ENCODE measurements around the gene DOCK11. TPM values are rescaled to one million over a fixed set of nuclear protein-coding genes. Genes with fewer than 3 reads are reported as not detected.

Gene DOCK11
- total and polyA plus RNA-seq, 3 experiments from 2014 or later = 37.8 to 50.1 (median 49.4) TPM

DNA sequence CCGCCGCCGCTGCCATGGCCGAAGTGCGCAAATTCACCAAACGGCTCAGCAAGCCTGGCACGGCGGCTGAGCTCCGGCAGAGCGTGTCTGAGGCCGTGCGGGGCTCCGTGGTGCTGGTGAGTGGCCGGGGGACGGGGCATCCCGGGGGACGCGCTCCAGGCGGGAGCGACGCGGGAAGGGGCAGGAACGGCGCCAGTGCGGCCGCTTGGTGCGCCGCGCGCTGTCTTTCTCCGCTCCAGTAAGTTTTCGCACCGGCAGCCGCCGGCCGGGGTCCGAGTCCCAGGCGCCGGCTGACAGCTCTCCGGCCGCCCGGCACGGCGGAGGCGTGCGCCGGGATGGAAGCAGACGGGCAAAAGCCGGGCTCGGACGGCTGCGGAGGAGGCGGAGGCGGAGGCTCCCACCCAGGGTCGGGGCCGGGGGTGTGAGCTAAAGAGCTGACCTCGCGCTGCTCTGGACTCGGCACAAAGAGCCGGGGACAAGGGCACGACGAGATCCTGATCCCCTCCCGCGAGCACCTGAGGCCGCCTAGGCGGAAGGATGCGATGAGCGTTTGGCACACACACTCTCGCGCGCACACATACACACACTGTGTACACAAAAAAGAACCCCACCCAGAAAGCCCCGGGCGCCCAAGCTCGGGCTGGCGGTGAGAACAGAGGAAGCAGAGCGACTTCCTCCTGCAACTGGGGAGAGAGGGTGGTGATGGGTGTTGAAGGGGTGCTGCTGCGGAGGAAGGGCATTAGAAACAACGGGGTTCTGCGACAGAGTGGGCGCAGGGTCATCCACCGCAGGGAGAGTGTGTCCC lies 545 bp downstream of the DOCK11 start:
- Histone ChIP-seq H3K27ac (ENCODE audit: low read depth, low read length) (peak overlapping the region; percentile 90), H3K36me3 (ENCODE audit: insufficient read depth, low read length) (no peaks in the 10 kb centered on the region), H3K9me3 (ENCODE audit: low read length) (no peaks in the 10 kb centered on the region), H3K4me3 (ENCODE audit: low read length) (peak overlapping the region; percentile 84), H3K27me3 (ENCODE audit: insufficient read depth, low read length, poor library complexity, severe bottlenecking) (no peaks in the 10 kb centered on the region), H3K4me1 (ENCODE audit: insufficient read depth, low read length) (peaks cover 32% of the 10 kb centered on the region)
- peaks cover 0 to 13% (median 2%) of the 10 kb centered on the region in 3 donors for H3K36me3 Mint-ChIP-seq
- peak; percentile 65 to 89 (median 79) for DNase-seq
- H3K4me3 Mint-ChIP-seq = peak overlapping the region; percentile 96 to 99 (median 99)
- POLR2A ChIA-PET = interaction anchor here (0.9 to 3.6 kb wide), 9 partner anchors 13 to 151 kb away, joined by 3 to 33 read pairs (median 8); partner anchors contain the start of gene WDR44
- H3K4me1 Mint-ChIP-seq = peaks cover 21 to 30% (median 29%) of the 10 kb centered on the region in 3 donors
- CTCF ChIA-PET = interaction anchor here (0.9 to 3.0 kb wide), 9 partner anchors 9 to 145 kb away, joined by 3 to 15 read pairs (median 3); no protein-coding TSS in a partner anchor
- no peaks in the 10 kb centered on the region for H3K27me3 Mint-ChIP-seq
- peak overlapping the region; percentile 95 to 99 (median 98) for H3K27ac Mint-ChIP-seq
- H3K9me3 Mint-ChIP-seq = no peaks in the 10 kb centered on the region

DNA sequence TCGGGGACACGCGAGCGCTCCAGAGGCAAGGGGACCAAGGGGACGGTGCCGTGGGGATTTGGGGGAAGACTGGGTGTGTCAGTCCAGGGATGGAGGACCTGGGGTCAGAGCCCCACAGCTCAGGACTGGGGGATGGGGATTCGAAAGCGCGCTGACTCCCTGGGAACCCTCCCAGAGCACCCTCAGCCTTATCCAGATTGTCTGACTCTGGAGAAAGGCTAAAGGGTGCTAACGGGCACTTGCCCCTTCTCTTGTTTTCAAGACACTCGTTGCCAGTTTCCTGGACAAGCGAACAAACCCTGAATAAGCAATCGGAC lies 1.1 kb downstream of the DOCK11 start:
- H3K36me3 Mint-ChIP-seq = peaks cover 0 to 13% (median 2%) of the 10 kb centered on the region in 3 donors
- no peaks in the 10 kb centered on the region for H3K36me3 ChIP-seq (ENCODE audit: insufficient read depth, low read length)
- peaks cover 36% of the 10 kb centered on the region for H3K4me1 ChIP-seq (ENCODE audit: insufficient read depth, low read length)
- no peaks in the 10 kb centered on the region for H3K27me3 ChIP-seq (ENCODE audit: insufficient read depth, low read length, poor library complexity, severe bottlenecking)
- H3K4me3 ChIP-seq (ENCODE audit: low read length) = peak overlapping the region; percentile 84
- ChIA-PET CTCF (interaction anchor here (0.9 to 3.0 kb wide), 6 partner anchors 30 to 144 kb away, joined by 3 to 15 read pairs (median 6); no protein-coding TSS in a partner anchor), POLR2A (interaction anchor here (0.9 to 3.6 kb wide), 7 partner anchors 26 to 71 kb away, joined by 3 to 33 read pairs (median 9); no protein-coding TSS in a partner anchor)
- no peaks in the 10 kb centered on the region for H3K9me3 ChIP-seq (ENCODE audit: low read length)
- DNase-seq = no peak
- peak overlapping the region; percentile 90 for H3K27ac ChIP-seq (ENCODE audit: low read depth, low read length)
- H3K9me3 Mint-ChIP-seq = no peaks in the 10 kb centered on the region
- H3K4me1 Mint-ChIP-seq = peaks cover 21 to 34% (median 30%) of the 10 kb centered on the region in 3 donors
- peak overlapping the region; percentile 96 to 99 (median 99) for H3K4me3 Mint-ChIP-seq
- H3K27ac Mint-ChIP-seq = peak overlapping the region; percentile 95 to 99 (median 98)
- no peaks in the 10 kb centered on the region for H3K27me3 Mint-ChIP-seq

DNA sequence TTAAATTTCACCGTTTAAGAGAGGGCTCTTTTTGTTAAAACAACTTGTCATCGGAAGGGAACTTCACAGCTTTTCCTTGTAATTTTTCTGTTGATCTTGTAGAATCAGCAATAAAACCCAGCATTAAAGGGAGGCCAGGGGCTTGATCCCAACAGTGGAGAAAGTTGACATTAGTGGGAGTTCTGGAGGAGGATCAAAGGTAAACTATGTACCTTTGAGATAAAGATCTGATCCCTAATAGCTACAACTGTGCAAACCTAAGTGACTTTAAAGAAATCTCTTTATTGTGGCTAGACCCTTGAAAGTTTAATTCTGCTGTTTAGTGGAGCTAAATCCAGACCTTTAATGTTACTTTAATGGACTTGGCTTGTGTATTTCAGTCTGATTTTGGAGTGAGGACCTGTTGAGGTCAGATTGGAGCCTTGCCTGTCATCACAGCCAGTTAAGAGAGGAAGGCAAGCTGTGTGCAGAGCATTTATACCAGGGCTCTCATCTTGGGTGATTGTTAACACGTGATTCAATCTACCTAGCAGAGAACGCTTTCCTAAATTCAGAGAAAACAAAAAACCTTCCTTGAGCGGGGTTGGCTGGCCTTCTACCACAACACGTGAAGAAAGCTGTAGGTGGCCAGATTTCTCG lies 1.7 kb downstream of the DOCK11 start:
- peaks cover 42% of the 10 kb centered on the region for H3K4me1 ChIP-seq (ENCODE audit: insufficient read depth, low read length)
- H3K9me3 ChIP-seq (ENCODE audit: low read length) = no peaks in the 10 kb centered on the region
- peaks cover 0 to 2% of the 10 kb centered on the region in 2 donors for H3K27me3 Mint-ChIP-seq
- no peaks in the 10 kb centered on the region for H3K36me3 ChIP-seq (ENCODE audit: insufficient read depth, low read length)
- H3K4me3 ChIP-seq (ENCODE audit: low read length) = peak overlapping the region; percentile 84
- peak overlapping the region; percentile 96 to 99 (median 99) for H3K4me3 Mint-ChIP-seq
- peak overlapping the region; percentile 90 for H3K27ac ChIP-seq (ENCODE audit: low read depth, low read length)
- H3K27me3 ChIP-seq (ENCODE audit: insufficient read depth, low read length, poor library complexity, severe bottlenecking) = no peaks in the 10 kb centered on the region
- H3K9me3 Mint-ChIP-seq = no peaks in the 10 kb centered on the region
- ChIA-PET POLR2A (interaction anchor here (0.6 to 3.6 kb wide), 6 partner anchors 26 to 38 kb away, joined by 3 to 33 read pairs (median 16); no protein-coding TSS in a partner anchor), CTCF (interaction anchor here (1.8 to 3.0 kb wide), 4 partner anchors 31 to 104 kb away, joined by 4 to 15 read pairs (median 10); no protein-coding TSS in a partner anchor)
- peaks cover 0 to 18% (median 2%) of the 10 kb centered on the region in 3 donors for H3K36me3 Mint-ChIP-seq
- DNase-seq = peak in 1 of 5 donors; percentile 50
- H3K4me1 Mint-ChIP-seq = peaks cover 27 to 40% (median 36%) of the 10 kb centered on the region in 3 donors
- peak overlapping the region; percentile 95 to 99 (median 98) for H3K27ac Mint-ChIP-seq

DNA sequence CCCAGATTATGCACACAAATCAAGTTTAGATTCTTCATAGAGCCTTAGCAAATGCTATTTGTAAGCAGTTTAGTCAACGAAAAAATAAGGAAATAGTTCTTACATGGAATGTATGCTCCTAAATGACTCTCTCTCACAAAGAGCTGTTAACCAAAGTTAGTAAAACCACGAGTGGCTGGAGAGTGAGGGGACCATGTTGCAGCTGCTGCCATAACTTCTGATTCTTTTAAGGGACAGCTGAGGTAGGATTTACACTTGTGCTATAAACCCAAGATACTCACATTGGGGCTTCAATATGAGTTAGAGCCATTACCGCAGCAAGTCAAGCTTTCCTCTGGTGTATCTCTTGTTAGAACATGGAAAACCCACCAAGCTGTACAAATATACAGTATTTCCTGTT lies 2.7 kb downstream of the DOCK11 start:
- Mint-ChIP-seq H3K27ac (peak overlapping the region; percentile 38 to 99 (median 95)), H3K4me1 (peaks cover 36 to 50% (median 45%) of the 10 kb centered on the region in 3 donors), H3K36me3 (peaks cover 0 to 19% (median 2%) of the 10 kb centered on the region in 3 donors), H3K9me3 (no peaks in the 10 kb centered on the region), H3K4me3 (peak overlapping the region; percentile 96 to 99 (median 99)), H3K27me3 (peaks cover 0 to 4% of the 10 kb centered on the region in 2 donors)
- Histone ChIP-seq H3K27ac (ENCODE audit: low read depth, low read length) (no peak overlapping the region), H3K4me1 (ENCODE audit: insufficient read depth, low read length) (peaks cover 52% of the 10 kb centered on the region), H3K4me3 (ENCODE audit: low read length) (no peak overlapping the region), H3K27me3 (ENCODE audit: insufficient read depth, low read length, poor library complexity, severe bottlenecking) (no peaks in the 10 kb centered on the region), H3K9me3 (ENCODE audit: low read length) (no peaks in the 10 kb centered on the region), H3K36me3 (ENCODE audit: insufficient read depth, low read length) (no peaks in the 10 kb centered on the region)
- ChIA-PET POLR2A (interaction anchor here (3.4 to 3.6 kb wide), 2 partner anchors 25 to 33 kb away, joined by 24 to 26 read pairs; no protein-coding TSS in a partner anchor), CTCF (interaction anchor here (1.8 kb wide), 1 partner anchor 31 kb away, joined by 7 read pairs; no protein-coding TSS in a partner anchor)
- no peak for DNase-seq

DNA sequence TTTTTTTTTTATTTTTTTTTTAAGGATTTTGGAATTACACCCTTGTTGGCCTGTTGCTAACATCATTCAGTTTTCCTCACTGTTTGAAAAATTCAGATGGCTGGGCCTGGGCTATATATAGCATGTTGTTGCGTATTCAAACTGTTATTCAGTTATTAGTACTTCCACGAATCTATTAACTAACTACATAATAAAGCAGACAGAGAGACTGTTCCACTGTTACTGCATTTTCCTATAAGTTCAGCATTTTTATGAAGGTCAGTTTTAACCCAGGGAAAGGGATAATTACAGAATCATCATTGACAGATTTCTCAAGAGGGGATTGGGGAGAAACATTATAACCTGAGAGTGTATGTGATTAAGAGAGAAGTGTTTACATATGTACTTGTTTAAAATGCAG lies 3.1 kb downstream of the DOCK11 start:
- H3K9me3 ChIP-seq (ENCODE audit: low read length) = no peaks in the 10 kb centered on the region
- ChIA-PET CTCF (interaction anchor here (1.8 kb wide), 1 partner anchor 30 kb away, joined by 7 read pairs; no protein-coding TSS in a partner anchor), POLR2A (no interaction called here)
- Mint-ChIP-seq H3K9me3 (no peaks in the 10 kb centered on the region), H3K4me3 (peak overlapping the region in 5 of 7 donors; percentile 9 to 98 (median 28)), H3K4me1 (peaks cover 40 to 54% (median 49%) of the 10 kb centered on the region in 3 donors), H3K36me3 (peaks cover 0 to 19% (median 2%) of the 10 kb centered on the region in 3 donors), H3K27ac (peak overlapping the region in 6 of 8 donors; percentile 64 to 99 (median 96)), H3K27me3 (peaks cover 0 to 4% of the 10 kb centered on the region in 2 donors)
- no peak for DNase-seq
- H3K27ac ChIP-seq (ENCODE audit: low read depth, low read length) = no peak overlapping the region
- no peaks in the 10 kb centered on the region for H3K27me3 ChIP-seq (ENCODE audit: insufficient read depth, low read length, poor library complexity, severe bottlenecking)
- H3K4me3 ChIP-seq (ENCODE audit: low read length) = no peak overlapping the region
- H3K4me1 ChIP-seq (ENCODE audit: insufficient read depth, low read length) = peaks cover 56% of the 10 kb centered on the region
- no peaks in the 10 kb centered on the region for H3K36me3 ChIP-seq (ENCODE audit: insufficient read depth, low read length)

DNA sequence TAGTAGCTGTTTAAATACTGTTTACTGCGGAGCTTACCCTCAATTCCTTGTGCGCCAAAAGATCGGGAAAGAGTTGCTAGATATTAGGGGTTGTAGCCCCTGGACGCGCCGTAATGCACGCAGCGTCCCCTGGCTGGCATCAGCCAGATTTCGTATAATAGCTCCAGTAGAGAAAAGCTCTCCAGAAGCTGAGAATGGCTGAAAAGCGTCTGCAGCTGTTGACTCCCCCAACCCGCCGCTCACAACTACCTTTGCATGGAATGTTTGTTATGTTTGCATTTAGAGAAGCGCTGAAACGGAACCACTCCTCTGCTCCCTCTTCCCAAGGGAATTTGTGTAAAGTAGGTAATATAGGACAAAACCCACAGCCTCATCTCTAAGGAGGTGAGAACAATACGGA lies 3.7 kb downstream of the DOCK11 start:
- Histone ChIP-seq H3K4me1 (ENCODE audit: insufficient read depth, low read length) (peaks cover 62% of the 10 kb centered on the region), H3K27ac (ENCODE audit: low read depth, low read length) (no peak overlapping the region), H3K9me3 (ENCODE audit: low read length) (no peaks in the 10 kb centered on the region), H3K36me3 (ENCODE audit: insufficient read depth, low read length) (no peaks in the 10 kb centered on the region), H3K27me3 (ENCODE audit: insufficient read depth, low read length, poor library complexity, severe bottlenecking) (no peaks in the 10 kb centered on the region), H3K4me3 (ENCODE audit: low read length) (no peak overlapping the region)
- H3K27ac Mint-ChIP-seq = peak overlapping the region in 7 of 8 donors; percentile 20 to 98 (median 83)
- H3K27me3 Mint-ChIP-seq = peaks cover 0 to 4% of the 10 kb centered on the region in 2 donors
- POLR2A ChIA-PET = no interaction called here
- H3K4me3 Mint-ChIP-seq = peak overlapping the region in 3 of 7 donors; percentile 9 to 32 (median 20)
- H3K4me1 Mint-ChIP-seq = peaks cover 45 to 59% (median 55%) of the 10 kb centered on the region in 3 donors
- H3K9me3 Mint-ChIP-seq = no peaks in the 10 kb centered on the region
- no peak for DNase-seq
- CTCF ChIA-PET = interaction anchor here (1.8 kb wide), 1 partner anchor 30 kb away, joined by 7 read pairs; no protein-coding TSS in a partner anchor
- peaks cover 0 to 19% (median 2%) of the 10 kb centered on the region in 3 donors for H3K36me3 Mint-ChIP-seq

DNA sequence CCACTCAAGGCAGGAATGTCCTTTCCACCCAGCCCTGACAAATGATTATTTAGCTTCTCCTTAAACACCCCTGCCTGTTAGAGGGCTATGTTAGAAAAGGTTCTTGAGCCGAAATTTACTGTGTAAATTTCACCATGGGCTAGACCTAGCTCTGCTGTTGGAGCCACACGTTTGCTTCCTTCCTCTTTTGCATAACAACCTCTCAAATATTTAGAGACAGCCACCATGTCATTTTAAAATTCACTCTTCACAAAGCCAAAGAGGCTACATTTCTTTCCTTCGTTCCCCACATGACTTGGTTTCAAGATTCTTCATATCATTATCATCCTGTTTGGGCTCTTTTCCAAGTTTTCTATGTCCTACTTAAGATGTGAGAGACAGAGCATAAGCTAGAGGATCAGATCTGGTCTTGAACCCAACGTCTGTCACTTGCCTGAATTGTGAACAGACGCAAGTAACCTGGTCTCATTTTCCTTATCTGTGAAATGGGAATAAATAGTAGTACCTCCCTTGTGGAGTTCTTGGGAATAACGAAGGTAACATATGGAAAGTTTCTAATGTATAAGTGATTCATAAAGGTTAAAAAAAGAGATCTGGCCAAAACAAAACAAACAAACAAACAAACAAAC lies 6.7 kb downstream of the DOCK11 start:
- Histone ChIP-seq H3K27me3 (ENCODE audit: insufficient read depth, low read length, poor library complexity, severe bottlenecking) (no peaks in the 10 kb centered on the region), H3K4me3 (ENCODE audit: low read length) (peak overlapping the region; percentile 5), H3K27ac (ENCODE audit: low read depth, low read length) (peak overlapping the region; percentile 57), H3K36me3 (ENCODE audit: insufficient read depth, low read length) (no peaks in the 10 kb centered on the region), H3K4me1 (ENCODE audit: insufficient read depth, low read length) (peaks cover 72% of the 10 kb centered on the region), H3K9me3 (ENCODE audit: low read length) (no peaks in the 10 kb centered on the region)
- Mint-ChIP-seq H3K4me3 (peak overlapping the region; percentile 35 to 77 (median 42)), H3K27me3 (peaks cover 0 to 5% of the 10 kb centered on the region in 2 donors), H3K9me3 (no peaks in the 10 kb centered on the region), H3K27ac (peak overlapping the region; percentile 66 to 94 (median 90)), H3K4me1 (peaks cover 60 to 75% (median 72%) of the 10 kb centered on the region in 3 donors), H3K36me3 (peaks cover 0 to 13% (median 3%) of the 10 kb centered on the region in 3 donors)
- ChIA-PET CTCF (no interaction called here), POLR2A (no interaction called here)
- DNase-seq = peak in 1 of 5 donors; percentile 16

Measured in CD8-positive, alpha-beta memory T cell (primary cell).